Measurements from ENCODE around the gene NISCH. TPM values are rescaled to one million over a fixed set of nuclear protein-coding genes. Genes with fewer than 3 reads are reported as not detected.

NISCH gene
- total RNA-seq, 4 donors from 2014 or later: 68.7 to 298 (median 94.6) TPM

DNA sequence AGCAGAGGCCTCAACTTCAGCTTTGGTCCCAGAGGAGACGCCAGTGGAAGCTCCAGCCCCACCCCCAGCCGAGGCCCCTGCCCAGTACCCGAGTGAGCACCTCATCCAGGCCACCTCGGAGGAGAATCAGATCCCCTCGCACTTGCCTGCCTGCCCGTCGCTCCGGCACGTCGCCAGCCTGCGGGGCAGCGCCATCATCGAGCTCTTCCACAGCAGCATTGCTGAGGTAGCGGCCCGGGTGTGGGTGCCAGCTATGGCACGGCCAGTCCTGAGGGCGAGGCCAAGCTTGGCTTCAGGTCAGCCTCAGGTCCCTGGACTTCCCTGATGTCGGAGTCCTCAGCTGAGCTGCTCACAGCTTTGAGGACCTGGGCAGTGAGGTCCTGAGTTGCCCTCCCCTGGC lies 34.0 kb downstream of the NISCH start:
- DNase-seq (ENCODE audit: low spot score in 2 of 2): no peak
- Histone ChIP-seq H3K9me3 (no peaks in the 10 kb centered on the region), H3K36me3 (peaks cover 87% of the 10 kb centered on the region), H3K27me3 (no peaks in the 10 kb centered on the region), H3K4me1 (peaks cover 30% of the 10 kb centered on the region), H3K4me3 (no peak overlapping the region), H3K27ac (no peak overlapping the region)
- WGBS: no CpG with 5 or more reads among the region's 18 CpGs
- TF ChIP-seq POLR2AphosphoS5 (IDR thresholded peaks at IDR 0.05): no peak
- TF ChIP-seq EP300 (IDR thresholded peaks at IDR 0.05): no peak
- no peak for TF ChIP-seq POLR2A (IDR thresholded peaks at IDR 0.05)
- TF ChIP-seq, protein P1, sequence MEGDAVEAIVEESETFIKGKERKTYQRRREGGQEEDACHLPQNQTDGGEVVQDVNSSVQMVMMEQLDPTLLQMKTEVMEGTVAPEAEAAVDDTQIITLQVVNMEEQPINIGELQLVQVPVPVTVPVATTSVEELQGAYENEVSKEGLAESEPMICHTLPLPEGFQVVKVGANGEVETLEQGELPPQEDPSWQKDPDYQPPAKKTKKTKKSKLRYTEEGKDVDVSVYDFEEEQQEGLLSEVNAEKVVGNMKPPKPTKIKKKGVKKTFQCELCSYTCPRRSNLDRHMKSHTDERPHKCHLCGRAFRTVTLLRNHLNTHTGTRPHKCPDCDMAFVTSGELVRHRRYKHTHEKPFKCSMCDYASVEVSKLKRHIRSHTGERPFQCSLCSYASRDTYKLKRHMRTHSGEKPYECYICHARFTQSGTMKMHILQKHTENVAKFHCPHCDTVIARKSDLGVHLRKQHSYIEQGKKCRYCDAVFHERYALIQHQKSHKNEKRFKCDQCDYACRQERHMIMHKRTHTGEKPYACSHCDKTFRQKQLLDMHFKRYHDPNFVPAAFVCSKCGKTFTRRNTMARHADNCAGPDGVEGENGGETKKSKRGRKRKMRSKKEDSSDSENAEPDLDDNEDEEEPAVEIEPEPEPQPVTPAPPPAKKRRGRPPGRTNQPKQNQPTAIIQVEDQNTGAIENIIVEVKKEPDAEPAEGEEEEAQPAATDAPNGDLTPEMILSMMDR (IDR thresholded peaks at IDR 0.05): no peak

DNA sequence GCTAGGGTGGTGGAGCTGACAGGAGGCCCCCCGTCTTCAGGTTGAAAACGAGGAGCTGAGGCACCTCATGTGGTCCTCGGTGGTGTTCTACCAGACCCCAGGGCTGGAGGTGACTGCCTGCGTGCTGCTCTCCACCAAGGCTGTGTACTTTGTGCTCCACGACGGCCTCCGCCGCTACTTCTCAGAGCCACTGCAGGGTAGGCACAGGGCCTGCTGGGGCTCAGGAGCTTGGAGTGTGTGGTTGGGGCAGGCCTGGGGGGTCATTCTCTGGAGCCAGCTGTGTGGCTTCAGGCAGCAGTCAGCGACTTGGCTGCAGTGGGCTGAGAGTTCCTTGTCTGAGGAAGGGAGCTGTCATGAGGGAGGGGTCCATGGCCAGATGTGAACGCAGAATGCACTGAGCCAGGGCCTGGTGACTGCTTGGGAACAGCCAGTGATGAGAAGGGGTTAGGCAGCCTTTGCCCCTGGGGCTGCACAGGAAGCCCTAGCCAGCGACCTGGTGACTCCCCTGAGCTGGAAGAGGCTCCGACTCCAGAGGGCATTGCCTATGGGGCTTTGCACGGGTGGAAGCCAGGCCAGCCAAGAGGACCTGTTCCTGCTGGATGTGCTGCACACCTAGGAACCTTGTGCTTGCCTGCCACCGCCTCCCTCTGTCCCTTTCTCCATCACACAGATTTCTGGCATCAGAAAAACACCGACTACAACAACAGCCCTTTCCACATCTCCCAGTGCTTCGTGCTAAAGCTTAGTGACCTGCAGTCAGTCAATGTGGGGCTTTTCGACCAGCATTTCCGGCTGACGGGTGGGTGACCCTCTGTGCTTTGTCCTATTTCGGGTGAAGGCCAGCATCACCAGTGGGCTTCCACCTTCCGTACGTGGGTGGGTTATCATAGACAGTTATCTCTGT lies 34.9 kb downstream of the NISCH start:
- WGBS: 81% methylated on average over 13 of the region's 22 CpGs
- Histone ChIP-seq H3K9me3 (no peaks in the 10 kb centered on the region), H3K4me1 (peaks cover 27% of the 10 kb centered on the region), H3K27ac (no peak overlapping the region), H3K27me3 (no peaks in the 10 kb centered on the region), H3K4me3 (no peak overlapping the region), H3K36me3 (peaks cover 82% of the 10 kb centered on the region)
- no peak for DNase-seq (ENCODE audit: low spot score in 2 of 2)
- no peak for TF ChIP-seq POLR2A (IDR thresholded peaks at IDR 0.05)
- TF ChIP-seq, protein P1 (IDR thresholded peaks at IDR 0.05): no peak
- TF ChIP-seq EP300 (IDR thresholded peaks at IDR 0.05): no peak
- no peak for TF ChIP-seq POLR2AphosphoS5 (IDR thresholded peaks at IDR 0.05)

DNA sequence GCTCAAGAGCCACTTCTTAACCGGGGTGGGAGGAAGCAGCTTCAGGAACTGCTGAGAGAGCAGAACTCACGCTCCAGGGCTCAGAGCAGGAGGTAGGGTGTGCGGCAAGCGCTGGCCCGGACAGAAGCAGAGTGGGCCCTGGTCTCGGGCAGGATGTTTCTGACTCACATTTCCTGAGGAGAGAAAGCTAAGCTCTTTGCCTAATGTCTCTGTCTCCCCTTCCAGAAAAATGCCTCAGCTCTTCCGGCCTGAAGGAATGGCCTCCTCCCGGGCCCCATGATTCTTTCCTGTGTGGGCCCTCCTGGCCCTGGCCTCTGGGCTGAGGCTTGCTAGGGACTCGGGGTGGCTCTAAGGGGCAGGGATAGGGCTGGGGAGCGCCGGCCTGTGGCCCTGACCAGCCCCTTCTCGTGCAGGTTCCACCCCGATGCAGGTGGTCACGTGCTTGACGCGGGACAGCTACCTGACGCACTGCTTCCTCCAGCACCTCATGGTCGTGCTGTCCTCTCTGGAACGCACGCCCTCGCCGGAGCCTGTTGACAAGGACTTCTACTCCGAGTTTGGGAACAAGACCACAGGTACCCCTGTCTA lies 35.6 kb downstream of the NISCH start:
- Histone ChIP-seq H3K4me1 (peaks cover 32% of the 10 kb centered on the region), H3K36me3 (peaks cover 75% of the 10 kb centered on the region), H3K27me3 (no peaks in the 10 kb centered on the region), H3K27ac (peak overlapping the region; percentile 66), H3K4me3 (no peak overlapping the region), H3K9me3 (no peaks in the 10 kb centered on the region)
- DNase-seq (ENCODE audit: low spot score in 2 of 2): no peak
- TF ChIP-seq POLR2AphosphoS5 (IDR thresholded peaks at IDR 0.05): no peak
- no peak for TF ChIP-seq POLR2A (IDR thresholded peaks at IDR 0.05)
- TF ChIP-seq EP300 (IDR thresholded peaks at IDR 0.05): no peak
- TF ChIP-seq, protein P1 (IDR thresholded peaks at IDR 0.05): no peak
- 86% methylated on average over 14 of the region's 23 CpGs for WGBS

DNA sequence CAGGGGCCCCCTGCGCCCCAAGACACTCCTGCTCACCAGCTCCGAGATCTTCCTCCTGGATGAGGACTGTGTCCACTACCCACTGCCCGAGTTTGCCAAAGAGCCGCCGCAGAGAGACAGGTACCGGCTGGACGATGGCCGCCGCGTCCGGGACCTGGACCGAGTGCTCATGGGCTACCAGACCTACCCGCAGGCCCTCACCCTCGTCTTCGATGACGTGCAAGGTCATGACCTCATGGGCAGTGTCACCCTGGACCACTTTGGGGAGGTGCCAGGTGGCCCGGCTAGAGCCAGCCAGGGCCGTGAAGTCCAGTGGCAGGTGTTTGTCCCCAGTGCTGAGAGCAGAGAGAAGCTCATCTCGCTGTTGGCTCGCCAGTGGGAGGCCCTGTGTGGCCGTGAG lies 36.7 kb downstream of the NISCH start:
- DNase-seq (ENCODE audit: low spot score in 2 of 2): no peak
- WGBS: no CpG with 5 or more reads among the region's 21 CpGs
- Histone ChIP-seq H3K4me1 (peaks cover 36% of the 10 kb centered on the region), H3K36me3 (peaks cover 64% of the 10 kb centered on the region), H3K27ac (no peak overlapping the region), H3K27me3 (no peaks in the 10 kb centered on the region), H3K9me3 (no peaks in the 10 kb centered on the region), H3K4me3 (no peak overlapping the region)
- TF ChIP-seq POLR2AphosphoS5 (IDR thresholded peaks at IDR 0.05): no peak
- TF ChIP-seq POLR2A (IDR thresholded peaks at IDR 0.05): no peak
- TF ChIP-seq, protein P1 (IDR thresholded peaks at IDR 0.05): no peak
- TF ChIP-seq EP300 (IDR thresholded peaks at IDR 0.05): no peak

All from suprapubic skin (tissue), 4 donors.